HepG2 (cell line): ENCODE measurements around the gene ALG9. TPM values are rescaled to one million over a fixed set of nuclear protein-coding genes. Genes with fewer than 3 reads are reported as not detected.

Source experiments
- DNMT1 ChIP-seq: sonication (generic); formaldehyde crosslinking; IDR thresholded peaks from 2 replicates; pipeline ENCODE4 v1.5.1; 2020; ENCODE audit warnings: mild to moderate bottlenecking, missing genetic modification reagents
- KMT2A ChIP-seq: sonication (generic); formaldehyde crosslinking; IDR thresholded peaks from 2 replicates; pipeline ENCODE4 v1.4.0; 2020; ENCODE audit warnings: missing genetic modification reagents
- MXD1 ChIP-seq: sonication (generic); formaldehyde crosslinking; IDR thresholded peaks from 2 replicates; pipeline ENCODE4 v1.4.0; 2020; ENCODE audit warnings: mild to moderate bottlenecking, missing genetic modification reagents
- TBX3 ChIP-seq: fragments of 450-650 bp; IDR thresholded peaks from 2 replicates; pipeline ENCODE4 v1.6.1; 2017; ENCODE audit warnings: antibody characterized with exemption, mild to moderate bottlenecking, inconsistent platforms, borderline replicate concordance
- TERF1 ChIP-seq: sonication (generic); formaldehyde crosslinking; IDR thresholded peaks from 2 replicates; pipeline ENCODE4 v1.8.0; 2022; ENCODE audit warnings: mild to moderate bottlenecking, missing genetic modification reagents, moderate library complexity
- ZBTB40 ChIP-seq, 2 experiments: fragments of 450-650 bp in 1 of 2; sonication (generic) in 1 of 2; formaldehyde crosslinking in 1 of 2; IDR thresholded peaks; 2 replicates each; pipeline versions ENCODE4 v1.6.1 to v1.8.0; 2016 to 2022; ENCODE audit warnings: antibody characterized with exemption in 1 of 2, mild to moderate bottlenecking in 1 of 2, missing genetic modification reagents in 1 of 2
- polyA plus RNA-seq, 8 experiments: library from polyadenylated mRNA; depleted of rRNA in 3 of 8; stranded (reverse) in 7 of 8; unstranded in 1 of 8; fragments of >200 nt; fragmentation: Illumina TruSeq in 4 of 8; extraction: Trizol in 4 of 8; gene quantifications; 2 replicates each; pipeline versions ENCODE4 v1.2.1 to v1.2.3, GENCODE V29; 2011 to 2016; ENCODE audit warnings: low read depth in 4 of 8, missing spikeins in 1 of 8, mixed read lengths in 1 of 8; ENCODE audit not compliant: insufficient read depth in 1 of 8
- total RNA-seq, 5 experiments: library from RNA; depleted of rRNA; stranded (reverse); fragments of >200 nt; fragmentation: Illumina TruSeq; extraction: Trizol; gene quantifications; 2 replicates each; pipeline ENCODE4 v1.2.3, GENCODE V29; 2016; ENCODE audit warnings: low read depth in 1 of 5
- TF ChIP-seq, protein P1 (sequence below): sonication (generic); formaldehyde crosslinking; conservative IDR thresholded peaks from 2 replicates; pipeline ENCODE4 v1.4.0; 2020; ENCODE audit warnings: missing genetic modification reagents

ALG9 gene
- total and polyA plus RNA-seq, 2 of the 13 experiments (the other 11 are each of a cell fraction or from before 2014, with no cell fraction given), result 39.4 to 40.6 TPM

DNA sequence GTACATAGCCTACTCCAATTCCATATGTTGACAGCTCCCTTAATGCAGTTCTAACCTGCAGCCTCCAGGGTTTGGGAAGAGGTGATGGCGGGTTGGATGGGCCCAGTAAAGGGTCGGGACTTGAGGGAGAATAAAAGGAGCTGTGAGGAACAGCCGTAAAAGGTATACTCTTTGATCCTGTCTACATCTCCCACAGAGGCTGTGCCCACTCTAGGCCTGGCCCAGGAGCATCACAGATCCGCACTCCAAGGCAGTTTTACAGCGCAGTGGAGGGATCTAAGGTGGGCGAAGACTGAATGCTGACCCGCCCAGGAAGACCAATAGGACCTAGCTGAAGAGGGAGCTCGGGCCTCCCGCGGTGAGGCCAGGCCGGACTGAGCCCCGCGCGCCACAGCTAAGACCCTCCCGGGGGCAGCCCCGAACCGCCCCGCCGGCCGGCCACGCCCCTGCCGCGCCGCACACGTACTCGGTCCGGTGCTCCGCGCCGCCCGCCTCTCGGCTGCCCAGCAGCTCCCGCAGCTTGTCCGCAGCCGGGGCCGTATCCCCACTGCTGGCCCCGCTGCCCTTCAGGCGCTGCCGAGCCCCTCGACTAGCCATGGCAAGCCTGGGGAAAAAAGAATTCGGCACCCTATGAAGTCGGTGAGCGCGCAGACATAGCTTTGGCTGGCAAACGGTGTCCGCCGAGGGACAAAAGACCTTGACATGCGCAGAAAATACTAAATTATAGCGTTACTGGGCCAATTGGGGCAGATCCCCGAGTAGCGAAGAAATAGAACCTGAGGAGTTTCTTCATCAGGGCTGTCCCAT, at the start of gene ALG9 (continued):
- no peak for TF ChIP-seq ZBTB40 (IDR thresholded peaks at IDR 0.05)
- TF ChIP-seq ZBTB40 (CRISPR knock-in tag; IDR thresholded peaks at IDR 0.05), result peak; percentile 53; the same call in 1 of the 2 replicates
- peak; percentile 65 for TF ChIP-seq KMT2A (CRISPR knock-in tag)
- no peak for TF ChIP-seq TBX3
- TF ChIP-seq MXD1 (CRISPR knock-in tag), result no peak
- TF ChIP-seq TERF1 (CRISPR knock-in tag), result no peak
- TF ChIP-seq, protein P1, sequence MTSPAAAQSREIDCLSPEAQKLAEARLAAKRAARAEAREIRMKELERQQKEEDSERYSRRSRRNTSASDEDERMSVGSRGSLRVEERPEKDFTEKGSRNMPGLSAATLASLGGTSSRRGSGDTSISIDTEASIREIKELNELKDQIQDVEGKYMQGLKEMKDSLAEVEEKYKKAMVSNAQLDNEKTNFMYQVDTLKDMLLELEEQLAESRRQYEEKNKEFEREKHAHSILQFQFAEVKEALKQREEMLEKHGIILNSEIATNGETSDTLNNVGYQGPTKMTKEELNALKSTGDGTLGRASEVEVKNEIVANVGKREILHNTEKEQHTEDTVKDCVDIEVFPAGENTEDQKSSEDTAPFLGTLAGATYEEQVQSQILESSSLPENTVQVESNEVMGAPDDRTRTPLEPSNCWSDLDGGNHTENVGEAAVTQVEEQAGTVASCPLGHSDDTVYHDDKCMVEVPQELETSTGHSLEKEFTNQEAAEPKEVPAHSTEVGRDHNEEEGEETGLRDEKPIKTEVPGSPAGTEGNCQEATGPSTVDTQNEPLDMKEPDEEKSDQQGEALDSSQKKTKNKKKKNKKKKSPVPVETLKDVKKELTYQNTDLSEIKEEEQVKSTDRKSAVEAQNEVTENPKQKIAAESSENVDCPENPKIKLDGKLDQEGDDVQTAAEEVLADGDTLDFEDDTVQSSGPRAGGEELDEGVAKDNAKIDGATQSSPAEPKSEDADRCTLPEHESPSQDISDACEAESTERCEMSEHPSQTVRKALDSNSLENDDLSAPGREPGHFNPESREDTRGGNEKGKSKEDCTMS (CRISPR knock-in tag), result no peak
- peak; percentile 81 for TF ChIP-seq DNMT1
